ENCODE measurements around the gene NOX4.

Gene NOX4

GRCh38 chr11:89490981-89491690, at the start of gene NOX4:
Gene NOX4 (minus strand): TSS chr11:89491375. CDS start chr11:89491246, 129 bp downstream.
- DNase-seq (ENCODE audit: low read depth in 2 of 2, low spot score in 1 of 2) = no peak

- DNase-seq (ENCODE audit: low read depth in 2 of 2, low spot score in 1 of 2) = no peak
Measured at GRCh38 chr11:89540826-89541225, 49.7 kb upstream of the NOX4 start.

GRCh38 chr11:89537936-89538335, 46.8 kb upstream of the NOX4 start:
- DNase-seq (ENCODE audit: low read depth in 2 of 2, low spot score in 1 of 2) = no peak

- DNase-seq (ENCODE audit: low read depth in 2 of 2, low spot score in 1 of 2) = no peak
Measured at GRCh38 chr11:89536926-89537325, 45.8 kb upstream of the NOX4 start.

GRCh38 chr11:89535221-89535620, 44.0 kb upstream of the NOX4 start:
- no peak for DNase-seq (ENCODE audit: low read depth in 2 of 2, low spot score in 1 of 2)

GRCh38 chr11:89529626-89530380, 38.6 kb upstream of the NOX4 start:
- no peak for DNase-seq (ENCODE audit: low read depth in 2 of 2, low spot score in 1 of 2)

GRCh38 chr11:89521792-89522191, 30.6 kb upstream of the NOX4 start:
- DNase-seq (ENCODE audit: low read depth in 2 of 2, low spot score in 1 of 2) = no peak

GRCh38 chr11:89521294-89521693, 30.1 kb upstream of the NOX4 start:
- DNase-seq (ENCODE audit: low read depth in 2 of 2, low spot score in 1 of 2) = no peak

- DNase-seq (ENCODE audit: low read depth in 2 of 2, low spot score in 1 of 2) = no peak
Measured at GRCh38 chr11:89516496-89516895, 25.3 kb upstream of the NOX4 start.

GRCh38 chr11:89508544-89508943, 17.4 kb upstream of the NOX4 start:
- DNase-seq (ENCODE audit: low read depth in 2 of 2, low spot score in 1 of 2) = no peak

- DNase-seq (ENCODE audit: low read depth in 2 of 2, low spot score in 1 of 2) = no peak
Measured at GRCh38 chr11:89504270-89504669, 13.1 kb upstream of the NOX4 start.

DNA sequence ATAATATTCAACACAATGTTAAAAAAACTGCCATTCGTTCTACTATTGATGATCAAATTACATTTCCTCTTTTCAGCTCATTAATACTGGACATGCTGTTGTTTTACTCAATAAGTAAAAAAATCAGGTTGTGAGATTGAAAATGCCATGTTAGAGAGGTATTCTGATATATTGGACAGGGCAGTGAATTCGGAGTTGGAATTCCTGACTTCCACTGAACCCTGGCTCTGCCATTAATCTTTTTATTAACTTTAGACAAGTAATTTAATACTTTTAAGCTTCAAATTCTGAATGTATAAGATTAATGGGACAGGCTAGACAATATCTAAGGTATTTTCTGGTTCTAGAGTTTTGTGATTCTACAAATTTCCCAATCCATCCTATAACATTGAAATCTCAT, 12.2 kb upstream of the NOX4 start:
- DNase-seq (ENCODE audit: low read depth in 2 of 2, low spot score in 1 of 2) = no peak

DNA sequence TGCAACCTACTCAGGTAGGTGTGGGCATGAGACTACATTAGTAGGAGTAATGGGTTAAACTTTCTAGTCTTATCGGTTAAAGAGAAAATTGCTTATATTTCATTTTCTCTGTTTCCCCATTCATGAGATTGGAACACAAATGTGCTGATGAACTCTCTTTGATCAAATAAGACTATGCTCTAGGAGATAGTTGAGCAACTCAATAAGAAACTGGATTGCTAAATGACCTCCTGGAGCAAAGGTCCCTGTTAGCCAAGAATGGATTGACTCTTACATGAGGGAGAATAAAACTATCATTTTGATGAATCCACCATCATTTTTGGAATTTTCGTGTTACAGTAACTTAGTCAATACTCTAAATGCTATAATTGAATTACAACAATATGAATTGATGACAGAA, 11.1 kb upstream of the NOX4 start:
- DNase-seq (ENCODE audit: low read depth in 2 of 2, low spot score in 1 of 2) = no peak

- no peak for DNase-seq (ENCODE audit: low read depth in 2 of 2, low spot score in 1 of 2)
Measured at GRCh38 chr11:89500336-89500735, 9.2 kb upstream of the NOX4 start.

DNA sequence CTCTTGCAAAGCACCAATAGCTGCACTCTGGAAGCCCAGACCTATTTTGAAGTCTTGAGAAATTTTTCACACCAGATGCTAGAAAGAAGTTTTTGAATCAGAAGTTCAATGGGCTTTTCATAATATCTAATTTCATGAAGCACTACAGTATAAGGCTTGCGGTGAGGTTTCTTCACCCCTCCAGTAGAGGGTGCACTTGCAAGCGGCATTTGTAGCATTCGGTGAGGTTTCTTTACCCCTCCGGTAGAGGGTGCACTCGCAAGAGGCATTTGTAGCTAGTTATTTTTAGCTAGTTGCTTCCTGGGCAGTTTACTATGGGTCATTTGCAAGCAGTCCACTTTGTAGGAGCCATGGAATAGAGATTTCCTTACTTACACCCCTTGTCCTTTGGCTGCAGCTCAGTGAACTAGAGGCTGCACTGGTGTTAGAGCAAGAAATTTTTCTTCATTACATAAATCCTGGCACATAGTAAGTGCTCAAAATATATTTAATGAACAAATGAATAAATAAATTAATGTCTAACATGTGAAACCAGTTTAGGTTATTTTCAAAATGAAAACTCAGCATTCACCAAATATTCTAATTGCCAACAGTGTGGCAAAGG, 7.8 kb upstream of the NOX4 start:
- DNase-seq (ENCODE audit: low read depth in 2 of 2, low spot score in 1 of 2) = no peak

GRCh38 chr11:89495951-89496350, 4.8 kb upstream of the NOX4 start:
- DNase-seq (ENCODE audit: low read depth in 2 of 2, low spot score in 1 of 2) = no peak

DNA sequence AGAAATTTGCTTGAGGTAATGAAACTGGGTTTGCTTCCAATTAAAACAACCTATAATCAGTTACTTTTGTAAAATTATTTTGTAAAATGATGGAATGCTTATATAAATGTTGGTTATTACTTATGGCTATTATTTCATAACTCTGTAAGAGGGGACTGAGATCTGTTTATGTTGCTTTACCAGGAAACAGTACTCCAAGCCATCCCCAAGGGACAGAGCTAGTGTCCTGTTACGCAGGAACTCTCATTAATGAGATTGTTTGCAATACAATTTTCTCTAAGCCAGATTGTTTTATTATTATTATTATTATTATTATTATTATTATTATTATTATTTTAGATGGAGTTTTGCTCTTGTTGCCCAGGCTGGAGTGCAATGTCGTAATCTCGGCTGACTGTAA, 2.3 kb upstream of the NOX4 start:
- no peak for DNase-seq (ENCODE audit: low read depth in 2 of 2, low spot score in 1 of 2)

DNA sequence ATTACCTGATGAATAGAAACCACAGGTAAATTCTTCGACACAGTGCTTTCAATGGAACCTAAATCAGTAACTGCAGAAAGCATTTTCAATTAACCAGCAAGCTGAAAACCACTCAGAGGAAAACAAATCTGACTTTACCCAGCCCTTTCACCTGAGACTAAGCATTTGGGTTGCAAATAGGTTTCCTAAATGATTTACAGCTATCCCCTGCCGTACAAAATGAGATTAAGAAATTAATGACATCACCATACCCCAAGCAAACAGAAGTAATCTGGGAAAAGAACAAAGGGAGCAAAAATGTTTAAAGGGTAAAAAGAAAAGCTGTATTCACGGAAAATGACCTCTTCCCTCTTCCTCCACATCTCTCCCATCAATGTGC, 584 bp downstream of the NOX4 start:
- no peak for DNase-seq (ENCODE audit: low read depth in 2 of 2, low spot score in 1 of 2)

DNA sequence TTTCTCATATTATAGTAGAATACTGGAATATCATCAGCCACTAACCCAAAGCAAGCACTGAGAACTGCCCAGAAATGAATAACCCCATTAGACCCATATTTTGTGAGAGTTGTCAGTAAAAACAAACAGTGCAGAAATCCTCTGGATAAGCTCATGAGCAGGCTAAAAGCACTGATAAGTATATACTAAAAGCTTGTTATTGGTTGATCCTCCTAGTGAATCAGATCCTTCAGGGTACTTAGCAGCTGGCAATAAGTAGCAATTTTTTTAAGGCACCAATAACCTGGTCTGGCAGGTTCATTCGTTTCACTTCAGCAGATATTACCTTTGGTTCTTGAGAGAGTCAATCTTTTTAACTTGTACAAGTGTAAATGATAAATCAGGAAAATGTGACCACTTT, 1.2 kb downstream of the NOX4 start:
- DNase-seq (ENCODE audit: low read depth in 2 of 2, low spot score in 1 of 2) = no peak

- DNase-seq (ENCODE audit: low read depth in 2 of 2, low spot score in 1 of 2) = no peak
Measured at GRCh38 chr11:89487016-89487415, 4.2 kb downstream of the NOX4 start.

DNA sequence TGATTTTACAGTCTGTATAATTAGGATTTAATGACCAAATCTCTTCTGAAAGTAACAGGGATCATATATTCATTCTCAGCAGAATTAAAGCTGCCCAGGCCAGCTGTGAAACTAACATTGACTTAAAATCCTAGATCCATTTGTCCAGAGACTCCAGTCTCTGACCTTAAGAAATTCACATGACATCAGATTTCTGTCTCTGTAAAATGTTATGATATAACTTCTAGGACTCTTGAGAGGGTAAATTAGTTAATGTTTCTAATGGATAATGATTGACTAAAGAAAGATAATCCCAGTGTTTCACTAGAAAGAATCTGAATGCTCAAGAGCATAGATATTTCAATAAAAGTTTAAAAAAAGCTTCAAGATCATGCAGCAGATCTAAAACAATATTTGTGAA, 6.3 kb downstream of the NOX4 start:
- DNase-seq (ENCODE audit: low read depth in 2 of 2, low spot score in 1 of 2) = no peak

GRCh38 chr11:89477175-89477574, 14.0 kb downstream of the NOX4 start:
- DNase-seq (ENCODE audit: low read depth in 2 of 2, low spot score in 1 of 2) = no peak

Measured in stimulated activated CD8-positive, alpha-beta memory T cell treated with anti-CD3 and anti-CD28 coated beads, Interleukin-4, amount 100 ng/mL, for 1 hour (primary cell).